IMR-90 (cell line): ENCODE results near the gene RNASET2. TPM values are rescaled to one million over a fixed set of nuclear protein-coding genes. Genes with fewer than 3 reads are reported as not detected.

Experiments used
- ATAC-seq: fragments of 200-7000 bp; cut with Tn5 transposase; 2 replicates; pipeline ENCODE4 v1.9.1; 2020; ENCODE audit warnings: low read depth, mild to moderate bottlenecking, moderate library complexity
- BruUV-seq: library from RNA; stranded (reverse); fragments of 400-500 nt; replicated peaks from 2 replicates; lab custom pipeline; 2021; lab: Mats Ljungman, UMichigan
- CTCF ChIA-PET: fragments of 300-600 bp; formaldehyde crosslinking; extraction: SDS; loops from one replicate; lab custom pipeline; 2021; ENCODE audit warnings: antibody characterized with exemption; lab: Yijun Ruan, JAX
- POLR2A ChIA-PET: fragments of 300-600 bp; sonication (Branson Sonifier 250); formaldehyde crosslinking; loops from one replicate; lab custom pipeline; 2022; ENCODE audit warnings: antibody characterized with exemption; ENCODE audit not compliant: unreplicated experiment; lab: Charles Lee
- DNase-seq: peaks from one replicate; pipeline ENCODE4 v3.0.0; 2013
- H2AFZ ChIP-seq: replicated peaks from 2 replicates; pipeline ENCODE3; 2013; ENCODE audit warnings: low read length, mild to moderate bottlenecking; ENCODE audit not compliant: poor library complexity
- H2AK5ac ChIP-seq: 2 replicates; pipeline ENCODE4 v1.6.1; 2013; ENCODE audit warnings: low read depth, low read length, inconsistent platforms
- H2AK9ac ChIP-seq: replicated peaks from 2 replicates; pipeline ENCODE3; 2013; ENCODE audit warnings: mild to moderate bottlenecking, low read depth, low read length, moderate library complexity; ENCODE audit not compliant: poor library complexity
- H2BK120ac ChIP-seq: 2 replicates; pipeline ENCODE4 v1.6.1; 2013; ENCODE audit warnings: low read depth, low read length, inconsistent platforms
- H2BK15ac ChIP-seq: 3 replicates; pipeline ENCODE4 v1.6.1; 2013; ENCODE audit warnings: low read depth, low read length, inconsistent platforms
- H2BK20ac ChIP-seq: 2 replicates; pipeline ENCODE4 v1.6.1; 2013; ENCODE audit warnings: low read depth, mild to moderate bottlenecking, inconsistent platforms, low read length, moderate library complexity
- H2BK5ac ChIP-seq: 2 replicates; pipeline ENCODE4 v1.6.1; 2013; ENCODE audit warnings: mild to moderate bottlenecking, low read depth, low read length, inconsistent platforms; ENCODE audit not compliant: poor library complexity, severe bottlenecking
- H3K14ac ChIP-seq: replicated peaks from 2 replicates; pipeline ENCODE4 v1.6.1; 2013; ENCODE audit warnings: low read depth, low read length, inconsistent platforms
- H3K18ac ChIP-seq: 2 replicates; pipeline ENCODE4 v1.6.1; 2013; ENCODE audit warnings: low read depth, low read length, control low read depth
- H3K23ac ChIP-seq: 2 replicates; pipeline ENCODE4 v1.6.1; 2013; ENCODE audit warnings: low read depth, low read length, inconsistent platforms
- H3K27ac ChIP-seq: 2 replicates; pipeline ENCODE4 v1.5.1; 2013; ENCODE audit warnings: mild to moderate bottlenecking, control low read depth, low read length; ENCODE audit not compliant: insufficient read depth
- H3K27me3 ChIP-seq: 2 replicates; pipeline ENCODE4 v1.6.1; 2013; ENCODE audit warnings: low read length; ENCODE audit not compliant: control insufficient read depth, insufficient read depth
- H3K36me3 ChIP-seq: 2 replicates; pipeline ENCODE4 v1.6.1; 2013; ENCODE audit warnings: low read length, mixed read lengths; ENCODE audit not compliant: control insufficient read depth, insufficient read depth
- H3K4ac ChIP-seq: 2 replicates; pipeline ENCODE4 v1.6.1; 2013; ENCODE audit warnings: low read depth, low read length, inconsistent platforms
- H3K4me1 ChIP-seq: 2 replicates; pipeline ENCODE4 v1.6.1; 2013; ENCODE audit warnings: low read length, mixed read lengths; ENCODE audit not compliant: control insufficient read depth, insufficient read depth
- H3K4me2 ChIP-seq: 2 replicates; pipeline ENCODE4 v1.6.1; 2013; ENCODE audit warnings: low read depth, mild to moderate bottlenecking, control low read depth, low read length, moderate library complexity
- H3K4me3 ChIP-seq: 2 replicates; pipeline ENCODE4 v1.5.1; 2013; ENCODE audit warnings: low read depth, mild to moderate bottlenecking, control low read depth, low read length, moderate library complexity; ENCODE audit not compliant: insufficient read depth
- H3K56ac ChIP-seq: 2 replicates; pipeline ENCODE4 v1.6.1; 2013; ENCODE audit warnings: low read length, inconsistent platforms; ENCODE audit not compliant: insufficient read depth; ENCODE audit errors: extremely low read depth
- H3K79me1 ChIP-seq, 2 experiments: 2 replicates each; pipeline ENCODE4 v1.6.1; 2013; ENCODE audit warnings: low read length in 2 of 2, inconsistent platforms in 1 of 2, low read depth in 1 of 2
- H3K9ac ChIP-seq: 2 replicates; pipeline ENCODE4 v1.6.1; 2013; ENCODE audit warnings: low read depth, low read length, control low read depth
- H3K9me1 ChIP-seq: 2 replicates; pipeline ENCODE4 v1.6.1; 2013; ENCODE audit warnings: low read length, inconsistent platforms; ENCODE audit not compliant: insufficient read depth
- H3K9me3 ChIP-seq: 2 replicates; pipeline ENCODE4 v1.6.1; 2013; ENCODE audit warnings: low read length; ENCODE audit not compliant: control insufficient read depth, insufficient read depth
- H4K20me1 ChIP-seq: 2 replicates; pipeline ENCODE4 v1.6.1; 2013; ENCODE audit warnings: low read length, inconsistent platforms; ENCODE audit not compliant: insufficient read depth
- H4K5ac ChIP-seq: 2 replicates; pipeline ENCODE4 v1.6.1; 2013; ENCODE audit warnings: mild to moderate bottlenecking, low read depth, low read length, control low read depth
- H4K8ac ChIP-seq, 2 experiments: 2 replicates each; pipeline ENCODE4 v1.6.1; 2013; ENCODE audit warnings: low read depth in 2 of 2, low read length in 2 of 2, control low read depth in 1 of 2, inconsistent platforms in 1 of 2
- H4K91ac ChIP-seq: 2 replicates; pipeline ENCODE4 v1.6.1; 2013; ENCODE audit warnings: low read depth, low read length, inconsistent platforms; ENCODE audit not compliant: insufficient read depth
- BHLHE40 ChIP-seq: fragments of 150-350 bp; IDR thresholded peaks from 2 replicates; pipeline ENCODE4 v1.6.1; 2016; ENCODE audit warnings: mild to moderate bottlenecking, low read depth, low read length
- CEBPB ChIP-seq: IDR thresholded peaks from 2 replicates; pipeline ENCODE4 v1.6.1; 2012; ENCODE audit warnings: low read depth, low read length, improper control_type of control experiment
- CHD1 ChIP-seq: IDR thresholded peaks from 2 replicates; pipeline ENCODE4 v1.6.1; 2012; ENCODE audit warnings: low read depth, low read length, improper control_type of control experiment
- FOS ChIP-seq: fragments of 150-350 bp; IDR thresholded peaks from 2 replicates; pipeline ENCODE4 v1.6.1; 2016; ENCODE audit warnings: low read depth, low read length
- MAFK ChIP-seq: IDR thresholded peaks from 2 replicates; pipeline ENCODE4 v1.6.1; 2012; ENCODE audit warnings: low read depth, low read length, improper control_type of control experiment
- MAZ ChIP-seq: IDR thresholded peaks from 2 replicates; pipeline ENCODE4 v1.6.1; 2012; ENCODE audit warnings: low read depth, mild to moderate bottlenecking, low read length, improper control_type of control experiment, moderate library complexity, borderline replicate concordance
- MXI1 ChIP-seq: IDR thresholded peaks from 2 replicates; pipeline ENCODE4 v1.6.1; 2012; ENCODE audit warnings: low read depth, mild to moderate bottlenecking, low read length, moderate library complexity, borderline replicate concordance
- NFE2L2 ChIP-seq: fragments of 150-350 bp; IDR thresholded peaks from 2 replicates; pipeline ENCODE4 v1.6.1; 2016; ENCODE audit warnings: low read depth, mild to moderate bottlenecking, low read length
- POLR2A ChIP-seq: IDR thresholded peaks from 2 replicates; pipeline ENCODE4 v1.6.1; 2012; ENCODE audit warnings: mild to moderate bottlenecking, low read depth, low read length
- RAD21 ChIP-seq: IDR thresholded peaks from 2 replicates; pipeline ENCODE4 v1.6.1; 2012; ENCODE audit warnings: low read length, improper control_type of control experiment
- RCOR1 ChIP-seq: IDR thresholded peaks from 2 replicates; pipeline ENCODE4 v1.6.1; 2012; ENCODE audit warnings: mild to moderate bottlenecking, low read length, improper control_type of control experiment; ENCODE audit not compliant: insufficient replicate concordance
- SMC3 ChIP-seq: fragments of 150-350 bp; IDR thresholded peaks from 2 replicates; pipeline ENCODE4 v1.6.1; 2016; ENCODE audit warnings: low read depth, mild to moderate bottlenecking, antibody characterized with exemption, low read length, moderate library complexity
- WGBS, 2 experiments: methylation state at CpG; one replicate each; pipeline versions ENCODE4 v1.1.5 to v1.1.7; 2013; ENCODE audit warnings: missing lambda C conversion rate in 2 of 2; ENCODE audit not compliant: insufficient read length in 1 of 2; ENCODE audit errors: extremely low coverage in 2 of 2; 5-methylcytosine and 5-hydroxymethylcytosine counted together
- dilution Hi-C: fragments of 300-500 bp; cut with HindIII; formaldehyde crosslinking; loops from one replicate; pipeline ENCODE4 v1.14.3; 2018; ENCODE audit warnings: low sequenced_read_pairs; ENCODE audit not compliant: unreplicated experiment
- in situ Hi-C: fragments of 300-500 bp; cut with MboI; formaldehyde crosslinking; loops from 3 replicates; pipeline ENCODE4 v1.14.3; 2019; ENCODE audit warnings: low sequenced_read_pairs, inconsistent platforms, mixed read lengths
- intact Hi-C: fragments of 100-400 bp; cut with micrococcal nuclease; formaldehyde crosslinking; loops from 2 replicates; pipeline ENCODE4 v1.10.0; 2022
- polyA plus RNA-seq, 3 experiments: library from polyadenylated mRNA; depleted of rRNA; stranded (reverse); fragments of >200 nt; gene quantifications; 2 replicates each; pipeline ENCODE4 v1.2.3, GENCODE V29; 2012; ENCODE audit warnings: low replicate concordance in 1 of 3
- total RNA-seq: library from RNA; depleted of rRNA; stranded (reverse); fragments of >200 nt; gene quantifications from 2 replicates; pipeline ENCODE4 v1.2.3, GENCODE V29; 2012
- TF ChIP-seq, protein P1 (sequence below): conservative IDR thresholded peaks from 2 replicates; pipeline ENCODE4 v1.5.1; 2012; ENCODE audit warnings: mild to moderate bottlenecking, low read depth, low read length, improper control_type of control experiment
- TF ChIP-seq, protein P2 (sequence below): fragments of 150-350 bp; IDR thresholded peaks from 2 replicates; pipeline ENCODE4 v1.6.1; 2016; ENCODE audit warnings: low read depth, mild to moderate bottlenecking, low read length, moderate library complexity, borderline replicate concordance
- TF ChIP-seq, protein P3 (sequence below): fragments of 150-350 bp; IDR thresholded peaks from 2 replicates; pipeline ENCODE4 v1.6.1; 2017; ENCODE audit warnings: mild to moderate bottlenecking, antibody characterized with exemption, low read length, low read depth

Gene RNASET2
- total and polyA plus RNA-seq, 2 of the 4 experiments (the other 2 are of a cell fraction), result 13.6 to 24.9 TPM

DNA sequence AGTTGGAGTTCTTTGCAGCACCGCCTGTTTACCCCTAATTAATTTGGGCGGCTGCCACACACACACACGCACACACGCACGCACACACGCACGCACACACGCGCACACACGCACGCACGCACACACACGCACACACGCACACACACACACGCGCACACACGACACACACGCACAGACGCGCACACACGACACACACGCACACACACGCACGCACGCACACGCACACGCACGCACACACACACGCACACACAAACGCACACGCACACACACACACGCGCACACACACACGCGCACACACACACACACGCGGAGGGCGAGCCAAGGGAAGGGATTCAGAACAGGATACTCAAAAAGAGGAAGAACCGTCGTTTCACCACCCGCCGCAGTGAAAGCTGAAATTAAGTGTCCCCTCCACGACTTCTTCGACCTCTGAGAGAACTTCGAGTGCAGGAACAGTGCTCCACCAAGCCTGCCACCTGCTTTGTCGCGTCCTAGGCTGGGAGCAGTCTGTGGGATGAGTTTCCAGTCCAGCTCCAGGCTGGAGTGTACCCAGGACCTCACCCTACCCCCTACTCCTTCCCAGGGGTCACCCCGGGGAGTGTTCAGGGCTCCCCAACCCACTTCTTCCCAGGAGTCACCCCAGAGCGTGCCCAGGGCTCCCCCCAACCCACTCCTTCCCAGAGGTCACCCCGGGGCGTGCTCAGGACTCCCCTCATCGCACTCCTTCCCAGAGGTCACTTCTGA is 1.1 kb downstream of the RNASET2 start:
- BruUV-seq, result no TSS peak
- 50% methylated on average over 4 of the region's 52 CpGs; no CpG with 5 or more reads in 1 of the 2 experiments for WGBS, 2 experiments
- no peaks in the 10 kb centered on the region for H4K20me1 ChIP-seq
- ChIA-PET CTCF (interaction anchor here (1.4 kb wide), 1 partner anchor 35 kb away, joined by 3 read pairs; no protein-coding TSS in a partner anchor), POLR2A (no interaction called here)
- in situ Hi-C loops, result no loop called here
- H3K9me3 ChIP-seq, result no peaks in the 10 kb centered on the region
- H3K18ac ChIP-seq, result no peak overlapping the region
- no peak overlapping the region for H4K91ac ChIP-seq
- H2AK9ac ChIP-seq, result no peak overlapping the region
- peaks cover 2% of the 10 kb centered on the region; the same call in 1 of the 2 replicates for H3K36me3 ChIP-seq
- no peak overlapping the region for H2AK5ac ChIP-seq
- no peak for ATAC-seq
- H3K4me1 ChIP-seq, result peaks cover 10% of the 10 kb centered on the region
- H4K8ac ChIP-seq, result no peak overlapping the region
- H2BK15ac ChIP-seq, result no peak overlapping the region
- no peak overlapping the region for H3K14ac ChIP-seq
- H3K23ac ChIP-seq, result no peak overlapping the region
- no peak overlapping the region for H2BK20ac ChIP-seq
- H3K4me2 ChIP-seq, result peak overlapping the region; percentile 63
- H3K79me1 ChIP-seq, result peaks cover 0 to 3% of the 10 kb centered on the region in 2 experiments; a peak in 1 of 4 replicates
- H3K56ac ChIP-seq, result no peak overlapping the region
- no peak overlapping the region for H3K4ac ChIP-seq
- no peaks in the 10 kb centered on the region; the same call in 1 of the 2 replicates for H3K9me1 ChIP-seq
- DNase-seq, result no peak
- peak overlapping the region; percentile 93 for H2AFZ ChIP-seq
- dilution Hi-C loops, result no loop called here
- intact Hi-C loops, result no loop called here
- H3K27ac ChIP-seq, result no peak overlapping the region
- H3K4me3 ChIP-seq, result peak overlapping the region; percentile 92
- no peak overlapping the region for H4K5ac ChIP-seq
- no peak overlapping the region for H2BK5ac ChIP-seq
- no peaks in the 10 kb centered on the region for H3K27me3 ChIP-seq
- H2BK120ac ChIP-seq, result no peak overlapping the region
- H3K9ac ChIP-seq, result peak overlapping the region; percentile 51; the same call in 1 of the 2 replicates
- TF ChIP-seq NFE2L2 (no peak), POLR2A (no peak), RCOR1 (no peak), FOS (no peak), CEBPB (no peak), BHLHE40 (no peak), CHD1 (no peak), MAZ (no peak), SMC3 (no peak), MXI1 (no peak), MAFK (no peak), RAD21 (no peak)
- TF ChIP-seq, protein P1, sequence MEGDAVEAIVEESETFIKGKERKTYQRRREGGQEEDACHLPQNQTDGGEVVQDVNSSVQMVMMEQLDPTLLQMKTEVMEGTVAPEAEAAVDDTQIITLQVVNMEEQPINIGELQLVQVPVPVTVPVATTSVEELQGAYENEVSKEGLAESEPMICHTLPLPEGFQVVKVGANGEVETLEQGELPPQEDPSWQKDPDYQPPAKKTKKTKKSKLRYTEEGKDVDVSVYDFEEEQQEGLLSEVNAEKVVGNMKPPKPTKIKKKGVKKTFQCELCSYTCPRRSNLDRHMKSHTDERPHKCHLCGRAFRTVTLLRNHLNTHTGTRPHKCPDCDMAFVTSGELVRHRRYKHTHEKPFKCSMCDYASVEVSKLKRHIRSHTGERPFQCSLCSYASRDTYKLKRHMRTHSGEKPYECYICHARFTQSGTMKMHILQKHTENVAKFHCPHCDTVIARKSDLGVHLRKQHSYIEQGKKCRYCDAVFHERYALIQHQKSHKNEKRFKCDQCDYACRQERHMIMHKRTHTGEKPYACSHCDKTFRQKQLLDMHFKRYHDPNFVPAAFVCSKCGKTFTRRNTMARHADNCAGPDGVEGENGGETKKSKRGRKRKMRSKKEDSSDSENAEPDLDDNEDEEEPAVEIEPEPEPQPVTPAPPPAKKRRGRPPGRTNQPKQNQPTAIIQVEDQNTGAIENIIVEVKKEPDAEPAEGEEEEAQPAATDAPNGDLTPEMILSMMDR, result no peak
- TF ChIP-seq, protein P2, sequence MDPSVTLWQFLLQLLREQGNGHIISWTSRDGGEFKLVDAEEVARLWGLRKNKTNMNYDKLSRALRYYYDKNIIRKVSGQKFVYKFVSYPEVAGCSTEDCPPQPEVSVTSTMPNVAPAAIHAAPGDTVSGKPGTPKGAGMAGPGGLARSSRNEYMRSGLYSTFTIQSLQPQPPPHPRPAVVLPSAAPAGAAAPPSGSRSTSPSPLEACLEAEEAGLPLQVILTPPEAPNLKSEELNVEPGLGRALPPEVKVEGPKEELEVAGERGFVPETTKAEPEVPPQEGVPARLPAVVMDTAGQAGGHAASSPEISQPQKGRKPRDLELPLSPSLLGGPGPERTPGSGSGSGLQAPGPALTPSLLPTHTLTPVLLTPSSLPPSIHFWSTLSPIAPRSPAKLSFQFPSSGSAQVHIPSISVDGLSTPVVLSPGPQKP, result no peak
- TF ChIP-seq, protein P3, sequence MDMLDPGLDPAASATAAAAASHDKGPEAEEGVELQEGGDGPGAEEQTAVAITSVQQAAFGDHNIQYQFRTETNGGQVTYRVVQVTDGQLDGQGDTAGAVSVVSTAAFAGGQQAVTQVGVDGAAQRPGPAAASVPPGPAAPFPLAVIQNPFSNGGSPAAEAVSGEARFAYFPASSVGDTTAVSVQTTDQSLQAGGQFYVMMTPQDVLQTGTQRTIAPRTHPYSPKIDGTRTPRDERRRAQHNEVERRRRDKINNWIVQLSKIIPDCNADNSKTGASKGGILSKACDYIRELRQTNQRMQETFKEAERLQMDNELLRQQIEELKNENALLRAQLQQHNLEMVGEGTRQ, result no peak
